ENCODE data around the gene PAX7. TPM values are rescaled to one million over a fixed set of nuclear protein-coding genes. Genes with fewer than 3 reads are reported as not detected.

Gene PAX7
- total and polyA plus RNA-seq, 7 donors: not detected

GRCh38 chr1:18653367-18653766, 22.7 kb downstream of the PAX7 start:
- Histone ChIP-seq H3K9me3 (no peaks in the 10 kb centered on the region), H3K4me1 (no peaks in the 10 kb centered on the region), H3K36me3 (no peaks in the 10 kb centered on the region), H3K4me3 (no peak overlapping the region), H3K27me3 (peaks cover 33 to 91% (median 63%) of the 10 kb centered on the region in 3 donors), H3K27ac (no peak overlapping the region)
- WGBS, 2 donors: 27 to 50% methylated on average over 8 of the region's 8 CpGs
- no peak for DNase-seq
- no peak for TF ChIP-seq EP300 (IDR thresholded peaks at IDR 0.05)
- TF ChIP-seq POLR2A (IDR thresholded peaks at IDR 0.05): no peak
- no peak for TF ChIP-seq POLR2AphosphoS5 (IDR thresholded peaks at IDR 0.05)
- TF ChIP-seq CTCF (IDR thresholded peaks at IDR 0.05): no peak
- intact Hi-C loops (cut with DNase I): no loop called here

GRCh38 chr1:18653916-18654315, 23.3 kb downstream of the PAX7 start:
- no peak for DNase-seq
- Histone ChIP-seq H3K4me1 (no peaks in the 10 kb centered on the region), H3K4me3 (no peak overlapping the region), H3K36me3 (no peaks in the 10 kb centered on the region), H3K27me3 (peaks cover 28 to 89% (median 58%) of the 10 kb centered on the region in 3 donors), H3K9me3 (no peaks in the 10 kb centered on the region), H3K27ac (no peak overlapping the region)
- no peak for TF ChIP-seq POLR2AphosphoS5 (IDR thresholded peaks at IDR 0.05)
- no peak for TF ChIP-seq POLR2A (IDR thresholded peaks at IDR 0.05)
- TF ChIP-seq CTCF (IDR thresholded peaks at IDR 0.05): no peak
- intact Hi-C loops (cut with DNase I): no loop called here
- WGBS, 2 donors: 10 to 19% methylated on average over 13 of the region's 13 CpGs

- TF ChIP-seq EP300 (IDR thresholded peaks at IDR 0.05) (no peak), POLR2A (IDR thresholded peaks at IDR 0.05) (no peak), POLR2AphosphoS5 (IDR thresholded peaks at IDR 0.05) (no peak), CTCF (IDR thresholded peaks at IDR 0.05) (no peak)
- no peak overlapping the region for H3K27ac ChIP-seq
- peaks cover 21 to 89% (median 51%) of the 10 kb centered on the region in 3 donors for H3K27me3 ChIP-seq
- H3K4me3 ChIP-seq: no peak overlapping the region
- no peaks in the 10 kb centered on the region for H3K9me3 ChIP-seq
- H3K4me1 ChIP-seq: no peaks in the 10 kb centered on the region
- intact Hi-C loops (cut with DNase I): no loop called here
- no peak for DNase-seq
- WGBS, 2 donors: 68 to 88% methylated on average over 5 of the region's 5 CpGs
- no peaks in the 10 kb centered on the region for H3K36me3 ChIP-seq
Measured at GRCh38 chr1:18654599-18654998, 24.0 kb downstream of the PAX7 start.

- TF ChIP-seq CTCF (IDR thresholded peaks at IDR 0.05) (no peak), POLR2A (IDR thresholded peaks at IDR 0.05) (no peak), EP300 (IDR thresholded peaks at IDR 0.05) (no peak), POLR2AphosphoS5 (IDR thresholded peaks at IDR 0.05) (no peak)
- no peaks in the 10 kb centered on the region for H3K4me1 ChIP-seq
- no peak for DNase-seq
- no peak overlapping the region for H3K27ac ChIP-seq
- H3K4me3 ChIP-seq: no peak overlapping the region
- H3K27me3 ChIP-seq: peaks cover 10 to 87% (median 38%) of the 10 kb centered on the region in 3 donors
- WGBS, 2 donors: 67 to 87% methylated on average over 17 of the region's 17 CpGs
- intact Hi-C loops (cut with DNase I): no loop called here
- no peaks in the 10 kb centered on the region for H3K36me3 ChIP-seq
- H3K9me3 ChIP-seq: no peaks in the 10 kb centered on the region
Measured at GRCh38 chr1:18657506-18658201, 27.0 kb downstream of the PAX7 start.

- WGBS, 2 donors: 85 to 86% methylated on average over 1 of the region's 1 CpG
- intact Hi-C loops (cut with DNase I): no loop called here
- TF ChIP-seq EP300 (IDR thresholded peaks at IDR 0.05) (no peak), POLR2AphosphoS5 (IDR thresholded peaks at IDR 0.05) (no peak), CTCF (IDR thresholded peaks at IDR 0.05) (no peak), POLR2A (IDR thresholded peaks at IDR 0.05) (no peak)
- H3K27ac ChIP-seq: no peak overlapping the region
- H3K4me3 ChIP-seq: no peak overlapping the region
- no peak for DNase-seq
- no peaks in the 10 kb centered on the region for H3K4me1 ChIP-seq
- H3K9me3 ChIP-seq: no peaks in the 10 kb centered on the region
- no peaks in the 10 kb centered on the region for H3K36me3 ChIP-seq
- peaks cover 6 to 87% (median 31%) of the 10 kb centered on the region in 3 donors for H3K27me3 ChIP-seq
Measured at GRCh38 chr1:18658831-18659230, 28.2 kb downstream of the PAX7 start.

Measured in sigmoid colon (tissue), 7 donors.